Measurements from ENCODE around the gene PCBP1. TPM values are rescaled to one million over a fixed set of nuclear protein-coding genes. Genes with fewer than 3 reads are reported as not detected.
A peak's percentile ranks its signal among the peaks of the same experiment; 100 is the strongest.
"Not testable (repeated sequence)": the region's sequence is repeated elsewhere in the genome, so short reads cannot be mapped to it uniquely, and the experiment has no call there.

PCBP1 gene
- total RNA-seq (2014; rRNA removed; shearing (Covaris generic)), result 46.0 and 46.7 TPM in 2 replicates

- peak; percentile 92 for DNase-seq (ENCODE audit: low read depth)
Observed at GRCh38 chr2:70086838-70087701, at the start of gene PCBP1. Gene PCBP1, plus strand, starts transcription at chr2:70087477. Its CDS starts 267 bp downstream, at chr2:70087744.

- no peak for DNase-seq (ENCODE audit: low read depth)
Observed at GRCh38 chr2:70039366-70039765, 47.9 kb upstream of the PCBP1 start.

GRCh38 chr2:70041663-70042062, 45.6 kb upstream of the PCBP1 start:
- DNase-seq (ENCODE audit: low read depth), result peak; percentile 9

- DNase-seq (ENCODE audit: low read depth), result no peak
Observed at GRCh38 chr2:70042246-70042645, 45.0 kb upstream of the PCBP1 start.

GRCh38 chr2:70043252-70043875, 43.9 kb upstream of the PCBP1 start:
- no peak for DNase-seq (ENCODE audit: low read depth)

- no peak for DNase-seq (ENCODE audit: low read depth)
Observed at GRCh38 chr2:70044290-70045040, 42.8 kb upstream of the PCBP1 start.

- DNase-seq (ENCODE audit: low read depth), result no peak
Observed at GRCh38 chr2:70045405-70045804, 41.9 kb upstream of the PCBP1 start.

GRCh38 chr2:70045932-70046331, 41.3 kb upstream of the PCBP1 start:
- no peak for DNase-seq (ENCODE audit: low read depth)

- DNase-seq (ENCODE audit: low read depth), result no peak
Observed at GRCh38 chr2:70046534-70046933, 40.7 kb upstream of the PCBP1 start.

- no peak for DNase-seq (ENCODE audit: low read depth)
Observed at GRCh38 chr2:70047451-70047850, 39.8 kb upstream of the PCBP1 start.

- DNase-seq (ENCODE audit: low read depth), result no peak
Observed at GRCh38 chr2:70049255-70049654, 38.0 kb upstream of the PCBP1 start.

GRCh38 chr2:70050631-70051425, 36.4 kb upstream of the PCBP1 start:
- no peak for DNase-seq (ENCODE audit: low read depth)

- not testable (repeated sequence) for DNase-seq (ENCODE audit: low read depth)
Observed at GRCh38 chr2:70055259-70055658, 32.0 kb upstream of the PCBP1 start.

GRCh38 chr2:70061317-70061716, 26.0 kb upstream of the PCBP1 start:
- no peak for DNase-seq (ENCODE audit: low read depth)

- no peak for DNase-seq (ENCODE audit: low read depth)
Observed at GRCh38 chr2:70062270-70062669, 25.0 kb upstream of the PCBP1 start.

- no peak for DNase-seq (ENCODE audit: low read depth)
Observed at GRCh38 chr2:70068119-70068518, 19.2 kb upstream of the PCBP1 start.

GRCh38 chr2:70069049-70069448, 18.2 kb upstream of the PCBP1 start:
- no peak for DNase-seq (ENCODE audit: low read depth)

GRCh38 chr2:70070542-70071268, 16.6 kb upstream of the PCBP1 start:
- DNase-seq (ENCODE audit: low read depth), result peak; percentile 85

GRCh38 chr2:70073493-70073892, 13.8 kb upstream of the PCBP1 start:
- no peak for DNase-seq (ENCODE audit: low read depth)

- DNase-seq (ENCODE audit: low read depth), result no peak
Observed at GRCh38 chr2:70078384-70078783, 8.9 kb upstream of the PCBP1 start.

Measured in RPMI7951 (cell line).